ENCODE results near the gene TMEM183A. TPM values are rescaled to one million over a fixed set of nuclear protein-coding genes. Genes with fewer than 3 reads are reported as not detected.

The TMEM183A gene
- total and polyA plus RNA-seq, 12 donors: 23.4 to 67.2 (median 52.8) TPM

- intact Hi-C loops (cut with DNase I): no loop called here
- Histone ChIP-seq H3K27ac (no peak overlapping the region), H3K9me3 (replicated peaks in 1 of 3) (no peaks in the 10 kb centered on the region), H3K4me3 (no peak overlapping the region), H3K36me3 (replicated peaks in 1 of 2) (no peaks in the 10 kb centered on the region), H3K27me3 (peaks cover 9% of the 10 kb centered on the region), H3K4me1 (replicated peaks in 1 of 2) (no peaks in the 10 kb centered on the region)
- DNase-seq: no peak
- no peak for TF ChIP-seq POLR2A (IDR thresholded peaks at IDR 0.05)
- no peak for TF ChIP-seq CTCF (IDR thresholded peaks at IDR 0.05)
- 73 to 77% (median 75%) methylated on average over 5 of the region's 5 CpGs for WGBS, 4 donors
Measured at GRCh38 chr1:202987922-202988583, 19.1 kb upstream of the TMEM183A start.

- intact Hi-C loops (cut with DNase I): loop anchor here in 1 of 2 donors (10.0 kb wide), 1 partner anchor 235 kb away; no protein-coding TSS in a partner anchor
Measured at GRCh38 chr1:202989879-202990278, 17.3 kb upstream of the TMEM183A start.

GRCh38 chr1:202991112-202991511 lies 16.1 kb upstream of the TMEM183A start:
- H3K4me3 ChIP-seq: no peak overlapping the region
- no peaks in the 10 kb centered on the region for H3K36me3 ChIP-seq (replicated peaks in 1 of 2)
- H3K27ac ChIP-seq: no peak overlapping the region
- H3K4me1 ChIP-seq (replicated peaks in 1 of 2): no peaks in the 10 kb centered on the region
- peaks cover 13% of the 10 kb centered on the region for H3K27me3 ChIP-seq
- TF ChIP-seq POLR2A (IDR thresholded peaks at IDR 0.05) (no peak), CTCF (IDR thresholded peaks at IDR 0.05) (no peak)
- no peak for DNase-seq
- no peaks in the 10 kb centered on the region for H3K9me3 ChIP-seq (replicated peaks in 1 of 3)
- intact Hi-C loops (cut with DNase I): loop anchor here in 1 of 2 donors (10.0 kb wide), 1 partner anchor 236 kb away; no protein-coding TSS in a partner anchor

More at GRCh38 chr1:202989879-202990278, 17.3 kb upstream of the TMEM183A start:
- Histone ChIP-seq H3K27me3 (peaks cover 9% of the 10 kb centered on the region), H3K9me3 (replicated peaks in 1 of 3) (no peaks in the 10 kb centered on the region), H3K4me3 (no peak overlapping the region), H3K36me3 (replicated peaks in 1 of 2) (no peaks in the 10 kb centered on the region), H3K4me1 (replicated peaks in 1 of 2) (no peaks in the 10 kb centered on the region), H3K27ac (no peak overlapping the region)
- no peak for TF ChIP-seq POLR2A (IDR thresholded peaks at IDR 0.05)
- no peak for TF ChIP-seq CTCF (IDR thresholded peaks at IDR 0.05)
- 75 to 86% (median 83%) methylated on average over 2 of the region's 2 CpGs for WGBS, 4 donors
- DNase-seq: no peak

DNA sequence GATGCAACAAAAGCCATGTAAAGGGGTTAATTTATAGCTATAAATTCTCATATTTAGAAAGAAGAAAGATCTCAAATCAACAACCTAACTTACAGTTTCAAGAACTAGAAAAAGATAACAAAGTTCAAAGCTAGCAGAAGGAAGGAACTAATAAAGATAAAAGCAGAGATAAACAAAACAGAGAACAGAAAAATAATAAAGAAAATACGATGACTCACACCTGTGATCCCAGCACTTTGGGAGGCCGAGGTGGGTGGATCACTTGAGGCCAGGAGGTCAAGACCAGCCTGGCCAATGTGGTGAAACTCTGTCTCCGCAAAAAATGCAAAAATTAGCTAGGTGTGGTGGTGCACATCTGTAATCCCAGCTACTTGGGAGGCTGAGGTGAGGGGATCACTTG lies 12.4 kb upstream of the TMEM183A start:
- Histone ChIP-seq H3K4me1 (replicated peaks in 1 of 2) (no peaks in the 10 kb centered on the region), H3K27ac (no peak overlapping the region), H3K9me3 (replicated peaks in 1 of 3) (no peaks in the 10 kb centered on the region), H3K36me3 (replicated peaks in 1 of 2) (no peaks in the 10 kb centered on the region), H3K27me3 (peaks cover 7% of the 10 kb centered on the region), H3K4me3 (no peak overlapping the region)
- DNase-seq: no peak
- TF ChIP-seq POLR2A (IDR thresholded peaks at IDR 0.05): no peak
- no peak for TF ChIP-seq CTCF (IDR thresholded peaks at IDR 0.05)
- 39 to 45% (median 41%) methylated on average over 3 of the region's 3 CpGs for WGBS, 4 donors
- intact Hi-C loops (cut with DNase I): loop anchor here in 1 of 2 donors (10.0 kb wide), 1 partner anchor 240 kb away; no protein-coding TSS in a partner anchor
